Ovary (tissue), 3 donors: ENCODE results near the gene PTPRG.

ENCODE experiments used
- CTCF ChIP-seq, 3 donors: fragments of 450-650 bp in 2 of 3; fragments of 200-600 bp in 1 of 3; IDR thresholded peaks; one replicate each; pipeline versions ENCODE4 v1.5.1 to v1.8.0; 2016 to 2022; ENCODE audit warnings: antibody characterized with exemption in 3 of 3, mild to moderate bottlenecking in 1 of 3
- EP300 ChIP-seq: sonication (generic); formaldehyde crosslinking; IDR thresholded peaks from one replicate; pipeline ENCODE4 v1.6.1; 2017; ENCODE audit warnings: antibody characterized with exemption
- POLR2A ChIP-seq: fragments of 450-650 bp; IDR thresholded peaks from one replicate; pipeline ENCODE4 v1.6.1; 2017; ENCODE audit warnings: antibody characterized with exemption, mild to moderate bottlenecking, moderate library complexity
- donor health status: DM: no; HTN: no; CAD: no.

- TF ChIP-seq EP300 (no peak), CTCF (IDR thresholded peaks at IDR 0.05) (no peak), POLR2A (no peak)
Observed at GRCh38 chr3:62246985-62247384, 685.6 kb downstream of the PTPRG start.
